Mesenchymal stem cell (in vitro differentiated cells and primary cell): ENCODE measurements around the gene RETN.

Experiments used
- DNase-seq: peaks from one replicate; pipeline ENCODE4 v3.0.0-alpha.2; 2013
- H2AFZ ChIP-seq: one replicate; pipeline ENCODE4 v1.6.1; 2013; ENCODE audit warnings: low read depth, mild to moderate bottlenecking, control low read depth, inconsistent platforms, low read length, moderate library complexity
- H2AK5ac ChIP-seq: 2 replicates; pipeline ENCODE4 v1.6.1; 2013; ENCODE audit warnings: low read length, moderate library complexity, mild to moderate bottlenecking, inconsistent platforms; ENCODE audit not compliant: severe bottlenecking
- H2BK120ac ChIP-seq: one replicate; pipeline ENCODE4 v1.6.1; 2013; ENCODE audit warnings: low read depth, mild to moderate bottlenecking, inconsistent platforms, low read length, moderate library complexity
- H2BK12ac ChIP-seq, 2 experiments: one replicate each; pipeline ENCODE4 v1.6.1; 2013; ENCODE audit warnings: inconsistent platforms in 2 of 2, low read length in 2 of 2, mild to moderate bottlenecking in 2 of 2, moderate library complexity in 2 of 2, control low read depth in 1 of 2
- H2BK15ac ChIP-seq: one replicate; pipeline ENCODE4 v1.6.1; 2013; ENCODE audit warnings: mild to moderate bottlenecking, low read depth, inconsistent platforms; ENCODE audit not compliant: poor library complexity, severe bottlenecking
- H2BK5ac ChIP-seq: 2 replicates; pipeline ENCODE4 v1.6.1; 2013; ENCODE audit warnings: low read depth, mild to moderate bottlenecking, low read length, control low read depth, inconsistent platforms; ENCODE audit not compliant: poor library complexity, severe bottlenecking
- H3K14ac ChIP-seq, 2 experiments: one replicate each; pipeline ENCODE4 v1.6.1; 2013; ENCODE audit warnings: inconsistent platforms in 2 of 2, low read length in 2 of 2, control low read depth in 1 of 2, mild to moderate bottlenecking in 1 of 2, moderate library complexity in 1 of 2
- H3K18ac ChIP-seq, 2 experiments: one replicate each; pipeline ENCODE4 v1.6.1; 2013; ENCODE audit warnings: inconsistent platforms in 2 of 2, low read length in 2 of 2, control low read depth in 1 of 2, low read depth in 1 of 2, mild to moderate bottlenecking in 1 of 2
- H3K23ac ChIP-seq, 2 experiments: one replicate each; pipeline ENCODE4 v1.6.1; 2013; ENCODE audit warnings: inconsistent platforms in 2 of 2, low read length in 2 of 2, mild to moderate bottlenecking in 2 of 2, moderate library complexity in 2 of 2, control low read depth in 1 of 2
- H3K27ac ChIP-seq: 2 replicates; pipeline ENCODE4 v1.5.1; 2013; ENCODE audit warnings: mild to moderate bottlenecking, moderate library complexity, low read length, control low read depth, inconsistent platforms; ENCODE audit not compliant: poor library complexity, severe bottlenecking
- H3K27me3 ChIP-seq, 2 experiments: 2 replicates each; pipeline versions ENCODE4 v1.6.1 to v1.7.0; 2013; ENCODE audit warnings: low read length in 2 of 2, mild to moderate bottlenecking in 2 of 2, moderate library complexity in 2 of 2, control low read depth in 1 of 2, inconsistent platforms in 1 of 2; ENCODE audit not compliant: control insufficient read depth in 1 of 2, insufficient read depth in 1 of 2
- H3K36me3 ChIP-seq, 2 experiments: 2 replicates each; pipeline versions ENCODE4 v1.6.1 to v1.7.0; 2013; ENCODE audit warnings: low read length in 2 of 2, control low read depth in 1 of 2, inconsistent platforms in 1 of 2, low read depth in 1 of 2, mild to moderate bottlenecking in 1 of 2; ENCODE audit not compliant: insufficient read depth in 2 of 2, control insufficient read depth in 1 of 2
- H3K4ac ChIP-seq, 2 experiments: one replicate each; pipeline ENCODE4 v1.6.1; 2013; ENCODE audit warnings: inconsistent platforms in 2 of 2, low read length in 2 of 2, mild to moderate bottlenecking in 2 of 2, moderate library complexity in 2 of 2, control low read depth in 1 of 2, low read depth in 1 of 2
- H3K4me1 ChIP-seq: 2 replicates; pipeline ENCODE4 v1.6.1; 2013; ENCODE audit warnings: low read depth, low read length, control low read depth; ENCODE audit not compliant: control insufficient read depth, insufficient read depth
- H3K4me2 ChIP-seq: 2 replicates; pipeline ENCODE4 v1.6.1; 2013; ENCODE audit warnings: low read length, mild to moderate bottlenecking, inconsistent platforms; ENCODE audit not compliant: poor library complexity, severe bottlenecking
- H3K4me3 ChIP-seq, 2 experiments: 2 replicates each; pipeline versions ENCODE4 v1.5.1 to v1.7.0; 2013; ENCODE audit warnings: low read length in 2 of 2, mild to moderate bottlenecking in 2 of 2, control low read depth in 1 of 2, low read depth in 1 of 2; ENCODE audit not compliant: insufficient read depth in 1 of 2
- H3K79me1 ChIP-seq: replicated peaks from 2 replicates; pipeline ENCODE4 v1.6.1; 2013; ENCODE audit warnings: mild to moderate bottlenecking, control low read depth, low read length, inconsistent platforms; ENCODE audit not compliant: poor library complexity, severe bottlenecking
- H3K9ac ChIP-seq: 2 replicates; pipeline ENCODE4 v1.7.0; 2013; ENCODE audit warnings: mild to moderate bottlenecking, low read length, moderate library complexity
- H3K9me3 ChIP-seq: 2 replicates; pipeline ENCODE4 v1.7.0; 2013; ENCODE audit warnings: mild to moderate bottlenecking, low read length; ENCODE audit not compliant: control insufficient read depth
- H4K8ac ChIP-seq: one replicate; pipeline ENCODE4 v1.6.1; 2013; ENCODE audit warnings: inconsistent platforms, mild to moderate bottlenecking, low read length, moderate library complexity
- H4K91ac ChIP-seq: one replicate; pipeline ENCODE4 v1.6.1; 2013; ENCODE audit warnings: mild to moderate bottlenecking, low read length, inconsistent platforms
- WGBS: methylation state at CpG from one replicate; pipeline ENCODE4 v1.1.7; 2013; ENCODE audit warnings: mixed read lengths; 5-methylcytosine and 5-hydroxymethylcytosine counted together

Gene RETN

GRCh38 chr19:7697721-7698287 is 29.0 kb downstream of the RETN start:
- no peak overlapping the region for H3K18ac ChIP-seq
- H3K9ac ChIP-seq = no peak overlapping the region
- no peak overlapping the region for H3K14ac ChIP-seq
- H3K4ac ChIP-seq = no peak overlapping the region
- WGBS = 75% methylated on average over 10 of the region's 10 CpGs
- no peak overlapping the region for H2BK15ac ChIP-seq
- no peak overlapping the region for H2AFZ ChIP-seq
- H4K91ac ChIP-seq = no peak overlapping the region
- H2BK120ac ChIP-seq = no peak overlapping the region
- no peak overlapping the region for H3K23ac ChIP-seq
- no peaks in the 10 kb centered on the region for H3K9me3 ChIP-seq
- H3K27ac ChIP-seq = no peak overlapping the region
- no peaks in the 10 kb centered on the region for H3K4me1 ChIP-seq
- H3K4me3 ChIP-seq = no peak overlapping the region
- H3K27me3 ChIP-seq = peaks cover 18 to 64% of the 10 kb centered on the region in 2 experiments
- no peak overlapping the region for H3K4me2 ChIP-seq
- H4K8ac ChIP-seq = no peak overlapping the region
- no peak overlapping the region for H2BK5ac ChIP-seq
- no peak overlapping the region for H2AK5ac ChIP-seq
- no peak for DNase-seq
- no peak overlapping the region for H2BK12ac ChIP-seq
- H3K36me3 ChIP-seq = no peaks in the 10 kb centered on the region
- no peaks in the 10 kb centered on the region for H3K79me1 ChIP-seq

GRCh38 chr19:7698583-7698982 is 29.7 kb downstream of the RETN start:
- Histone ChIP-seq H3K18ac (no peak overlapping the region), H3K9ac (no peak overlapping the region), H3K36me3 (no peaks in the 10 kb centered on the region), H4K91ac (no peak overlapping the region), H2BK12ac (no peak overlapping the region), H2AK5ac (no peak overlapping the region), H3K27me3 (peaks cover 18 to 65% of the 10 kb centered on the region in 2 experiments), H3K79me1 (no peaks in the 10 kb centered on the region), H3K9me3 (no peaks in the 10 kb centered on the region), H2AFZ (no peak overlapping the region), H3K23ac (no peak overlapping the region), H2BK5ac (no peak overlapping the region), H2BK15ac (no peak overlapping the region), H3K4me3 (no peak overlapping the region), H4K8ac (no peak overlapping the region), H3K4me2 (no peak overlapping the region), H2BK120ac (no peak overlapping the region), H3K4ac (no peak overlapping the region), H3K27ac (no peak overlapping the region), H3K14ac (no peak overlapping the region), H3K4me1 (no peaks in the 10 kb centered on the region)
- no peak for DNase-seq
- 49% methylated on average over 11 of the region's 11 CpGs for WGBS

- Histone ChIP-seq H2BK120ac (no peak overlapping the region), H3K4me3 (no peak overlapping the region), H3K9me3 (no peaks in the 10 kb centered on the region), H3K9ac (no peak overlapping the region), H4K8ac (no peak overlapping the region), H2AK5ac (no peak overlapping the region), H4K91ac (no peak overlapping the region), H2BK5ac (no peak overlapping the region), H3K79me1 (no peaks in the 10 kb centered on the region), H3K18ac (no peak overlapping the region), H3K27ac (no peak overlapping the region), H2BK15ac (no peak overlapping the region), H2AFZ (no peak overlapping the region), H2BK12ac (no peak overlapping the region), H3K27me3 (peaks cover 18 to 67% of the 10 kb centered on the region in 2 experiments), H3K4me1 (no peaks in the 10 kb centered on the region), H3K4me2 (no peak overlapping the region), H3K36me3 (no peaks in the 10 kb centered on the region), H3K23ac (no peak overlapping the region), H3K4ac (no peak overlapping the region), H3K14ac (no peak overlapping the region)
- 38% methylated on average over 2 of the region's 2 CpGs for WGBS
- DNase-seq = no peak
These were observed 30.2 kb downstream of the RETN start for GRCh38 chr19:7699003-7699402.

- H2BK12ac ChIP-seq = no peak overlapping the region
- H2AK5ac ChIP-seq = no peak overlapping the region
- no peak overlapping the region for H3K4me3 ChIP-seq
- no peak overlapping the region for H2BK15ac ChIP-seq
- no peak overlapping the region for H3K4me2 ChIP-seq
- peaks cover 18 to 69% of the 10 kb centered on the region in 2 experiments for H3K27me3 ChIP-seq
- no peak overlapping the region for H3K18ac ChIP-seq
- no peak overlapping the region for H4K91ac ChIP-seq
- H3K36me3 ChIP-seq = no peaks in the 10 kb centered on the region
- WGBS = 77% methylated on average over 14 of the region's 15 CpGs
- no peak overlapping the region for H3K9ac ChIP-seq
- H3K4ac ChIP-seq = no peak overlapping the region
- no peaks in the 10 kb centered on the region for H3K79me1 ChIP-seq
- no peak for DNase-seq
- H3K23ac ChIP-seq = no peak overlapping the region
- no peak overlapping the region for H3K14ac ChIP-seq
- H2BK5ac ChIP-seq = no peak overlapping the region
- no peaks in the 10 kb centered on the region for H3K4me1 ChIP-seq
- H2AFZ ChIP-seq = no peak overlapping the region
- no peaks in the 10 kb centered on the region for H3K9me3 ChIP-seq
- no peak overlapping the region for H2BK120ac ChIP-seq
- H3K27ac ChIP-seq = no peak overlapping the region
- H4K8ac ChIP-seq = no peak overlapping the region
These were observed 30.9 kb downstream of the RETN start for GRCh38 chr19:7699417-7700401.
